ENCODE results near the gene BABAM1. TPM values are rescaled to one million over a fixed set of nuclear protein-coding genes. Genes with fewer than 3 reads are reported as not detected.

The BABAM1 gene
- polyA plus RNA-seq, 1 experiment, result 122 TPM

- peaks cover 16% of the 10 kb centered on the region for H3K36me3 ChIP-seq (ENCODE audit: control insufficient read depth, insufficient read depth, low read length)
- no peak for DNase-seq (ENCODE audit: low read depth)
- no peak overlapping the region for H3K4me3 ChIP-seq (ENCODE audit: low read depth, low read length)
- ChIA-PET CTCF (interaction anchor here (1.1 kb wide), 1 partner anchor 74 kb away, joined by 5 read pairs; no protein-coding TSS in a partner anchor), POLR2A (no interaction called here)
- TF ChIP-seq, protein P1, sequence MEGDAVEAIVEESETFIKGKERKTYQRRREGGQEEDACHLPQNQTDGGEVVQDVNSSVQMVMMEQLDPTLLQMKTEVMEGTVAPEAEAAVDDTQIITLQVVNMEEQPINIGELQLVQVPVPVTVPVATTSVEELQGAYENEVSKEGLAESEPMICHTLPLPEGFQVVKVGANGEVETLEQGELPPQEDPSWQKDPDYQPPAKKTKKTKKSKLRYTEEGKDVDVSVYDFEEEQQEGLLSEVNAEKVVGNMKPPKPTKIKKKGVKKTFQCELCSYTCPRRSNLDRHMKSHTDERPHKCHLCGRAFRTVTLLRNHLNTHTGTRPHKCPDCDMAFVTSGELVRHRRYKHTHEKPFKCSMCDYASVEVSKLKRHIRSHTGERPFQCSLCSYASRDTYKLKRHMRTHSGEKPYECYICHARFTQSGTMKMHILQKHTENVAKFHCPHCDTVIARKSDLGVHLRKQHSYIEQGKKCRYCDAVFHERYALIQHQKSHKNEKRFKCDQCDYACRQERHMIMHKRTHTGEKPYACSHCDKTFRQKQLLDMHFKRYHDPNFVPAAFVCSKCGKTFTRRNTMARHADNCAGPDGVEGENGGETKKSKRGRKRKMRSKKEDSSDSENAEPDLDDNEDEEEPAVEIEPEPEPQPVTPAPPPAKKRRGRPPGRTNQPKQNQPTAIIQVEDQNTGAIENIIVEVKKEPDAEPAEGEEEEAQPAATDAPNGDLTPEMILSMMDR (IDR thresholded peaks at IDR 0.05; ENCODE audit: insufficient read depth, low read depth, low read length), result no peak
- no peaks in the 10 kb centered on the region for H3K27me3 ChIP-seq (ENCODE audit: control insufficient read depth, insufficient read depth, low read length)
Observed at GRCh38 chr19:17311455-17312188, 44.4 kb downstream of the BABAM1 start.

DNA sequence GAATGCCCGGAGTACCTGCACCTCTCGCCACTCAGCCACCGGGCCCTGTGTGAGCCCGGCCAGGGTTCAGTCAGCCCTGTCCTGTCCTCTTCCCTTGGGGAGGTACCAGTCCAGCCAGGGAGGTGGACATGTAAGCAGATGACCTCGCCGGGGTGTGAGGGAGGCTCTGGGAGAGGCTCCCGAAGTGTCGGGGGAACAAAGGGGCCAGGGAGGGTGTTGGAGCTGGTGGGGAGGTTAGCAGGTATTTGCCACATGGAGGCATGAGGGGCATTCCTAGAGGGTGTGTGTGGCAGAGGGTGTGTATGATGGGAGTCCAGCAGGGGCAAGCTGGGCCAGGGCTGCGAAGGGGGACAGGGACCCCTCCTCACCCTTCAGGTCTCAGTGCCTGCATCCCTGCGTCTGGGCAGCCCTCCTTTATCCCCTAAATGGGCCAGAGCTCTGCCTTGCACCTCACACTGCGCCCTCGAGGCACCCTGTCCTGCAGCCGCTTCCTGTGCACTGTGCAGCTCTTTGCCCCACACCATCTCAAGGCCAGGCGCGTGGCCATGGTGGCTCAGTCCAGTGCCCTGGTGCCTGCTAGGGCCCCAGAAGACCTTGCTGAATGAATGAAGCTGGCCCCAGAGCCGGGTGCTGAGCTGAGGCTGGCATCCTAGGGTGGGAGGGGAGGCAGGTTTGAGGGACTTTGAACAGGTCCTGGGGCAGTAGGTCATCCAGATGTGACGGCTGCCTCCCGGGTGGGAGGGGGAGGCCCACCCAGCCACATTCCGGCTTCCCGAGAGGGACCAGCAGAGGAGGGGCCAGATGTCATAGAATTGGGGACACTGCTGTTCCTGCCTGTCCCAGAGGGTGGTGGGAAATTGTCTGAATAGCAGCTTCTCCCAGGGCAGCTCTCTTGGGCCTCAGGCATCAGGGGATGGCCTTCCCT, 45.2 kb downstream of the BABAM1 start:
- TF ChIP-seq, protein P1 (IDR thresholded peaks at IDR 0.05; ENCODE audit: insufficient read depth, low read depth, low read length), result no peak
- Histone ChIP-seq H3K36me3 (ENCODE audit: control insufficient read depth, insufficient read depth, low read length) (peaks cover 16% of the 10 kb centered on the region), H3K4me3 (ENCODE audit: low read depth, low read length) (no peak overlapping the region), H3K27me3 (ENCODE audit: control insufficient read depth, insufficient read depth, low read length) (no peaks in the 10 kb centered on the region)
- POLR2A ChIA-PET, result no interaction called here
- DNase-seq (ENCODE audit: low read depth), result no peak
- CTCF ChIA-PET, result interaction anchor here (1.0 to 1.1 kb wide), 2 partner anchors 73 kb away, joined by 3 to 5 read pairs; no protein-coding TSS in a partner anchor

- no peak for DNase-seq (ENCODE audit: low read depth)
- ChIA-PET CTCF (no interaction called here), POLR2A (no interaction called here)
- Histone ChIP-seq H3K4me3 (ENCODE audit: low read depth, low read length) (no peak overlapping the region), H3K36me3 (ENCODE audit: control insufficient read depth, insufficient read depth, low read length) (peaks cover 16% of the 10 kb centered on the region), H3K27me3 (ENCODE audit: control insufficient read depth, insufficient read depth, low read length) (no peaks in the 10 kb centered on the region)
- TF ChIP-seq, protein P1 (IDR thresholded peaks at IDR 0.05; ENCODE audit: insufficient read depth, low read depth, low read length), result no peak
Observed at GRCh38 chr19:17314007-17314593, 46.9 kb downstream of the BABAM1 start.

DNA sequence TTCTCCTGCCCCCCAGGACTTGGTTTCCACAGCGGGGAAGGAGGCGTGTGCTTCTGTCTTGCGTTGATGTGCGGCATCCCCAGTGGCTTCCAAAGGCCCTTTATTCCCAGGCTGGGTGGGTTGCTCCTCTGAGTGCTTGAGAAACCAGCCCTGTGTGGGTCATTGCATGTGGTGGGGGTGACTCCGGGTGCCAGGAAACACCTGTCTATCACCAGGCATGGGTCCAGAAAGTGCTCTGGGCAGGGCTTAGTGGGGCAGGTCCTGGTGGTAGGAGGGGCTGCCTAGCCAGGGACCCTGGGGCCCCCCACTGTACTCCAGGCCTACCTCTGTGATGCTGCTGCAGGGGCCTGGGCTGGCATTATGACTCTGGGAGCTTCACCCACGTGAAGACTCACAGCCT, 51.7 kb downstream of the BABAM1 start:
- POLR2A ChIA-PET, result no interaction called here
- TF ChIP-seq, protein P1 (IDR thresholded peaks at IDR 0.05; ENCODE audit: insufficient read depth, low read depth, low read length), result no peak
- Histone ChIP-seq H3K27me3 (ENCODE audit: control insufficient read depth, insufficient read depth, low read length) (no peaks in the 10 kb centered on the region), H3K4me3 (ENCODE audit: low read depth, low read length) (no peak overlapping the region), H3K36me3 (ENCODE audit: control insufficient read depth, insufficient read depth, low read length) (peaks cover 29% of the 10 kb centered on the region)
- CTCF ChIA-PET, result no interaction called here
- no peak for DNase-seq (ENCODE audit: low read depth)
